ENCODE data around the gene IL2.
A peak's percentile ranks its signal among the peaks of the same experiment; 100 is the strongest.

IL2 gene

DNA sequence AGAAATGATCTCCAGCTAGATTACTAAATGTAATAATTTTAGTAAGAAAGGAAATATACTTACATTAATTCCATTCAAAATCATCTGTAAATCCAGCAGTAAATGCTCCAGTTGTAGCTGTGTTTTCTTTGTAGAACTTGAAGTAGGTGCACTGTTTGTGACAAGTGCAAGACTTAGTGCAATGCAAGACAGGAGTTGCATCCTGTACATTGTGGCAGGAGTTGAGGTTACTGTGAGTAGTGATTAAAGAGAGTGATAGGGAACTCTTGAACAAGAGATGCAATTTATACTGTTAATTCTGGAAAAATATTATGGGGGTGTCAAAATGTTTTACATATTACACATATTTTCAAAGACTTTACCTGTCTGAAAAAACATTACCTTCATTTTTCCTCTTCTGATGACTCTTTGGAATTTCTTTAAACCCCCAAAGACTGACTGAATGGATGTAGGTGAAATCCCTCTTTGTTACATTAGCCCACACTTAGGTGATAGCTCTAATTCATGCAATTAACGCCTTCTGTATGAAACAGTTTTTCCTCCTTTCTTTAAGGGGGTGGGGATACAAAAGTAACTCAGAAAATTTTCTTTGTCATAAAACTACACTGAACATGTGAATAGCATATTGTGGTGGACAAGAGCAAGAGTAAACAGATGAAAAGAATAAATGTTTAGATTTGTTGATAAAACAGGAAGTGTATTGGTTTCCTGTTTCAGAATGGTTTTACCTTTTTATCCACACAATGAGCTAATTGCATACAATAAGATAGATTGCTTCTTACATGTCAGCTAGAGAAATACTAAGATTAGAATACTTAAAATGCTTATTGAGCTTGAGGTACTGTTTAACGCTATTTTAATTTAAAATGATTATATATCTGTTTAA lies at the start of gene IL2:
TSS of gene IL2 (minus strand) at position 495 of the 886 bp plus-strand sequence. CDS start at position 210, 285 bp downstream.
- Mint-ChIP-seq H3K36me3 (no peaks in the 10 kb centered on the region), H3K27me3 (no peaks in the 10 kb centered on the region), H3K4me3 (no peak within 1 kb of the TSS), H3K9me3 (peaks cover 0 to 1% of the 10 kb centered on the region in 2 donors), H3K27ac (no peak within 1 kb of the TSS), H3K4me1 (peaks cover 6 to 16% of the 10 kb centered on the region in 2 donors)
- no peak for ATAC-seq (replicated peaks)
- no peak for DNase-seq

DNA sequence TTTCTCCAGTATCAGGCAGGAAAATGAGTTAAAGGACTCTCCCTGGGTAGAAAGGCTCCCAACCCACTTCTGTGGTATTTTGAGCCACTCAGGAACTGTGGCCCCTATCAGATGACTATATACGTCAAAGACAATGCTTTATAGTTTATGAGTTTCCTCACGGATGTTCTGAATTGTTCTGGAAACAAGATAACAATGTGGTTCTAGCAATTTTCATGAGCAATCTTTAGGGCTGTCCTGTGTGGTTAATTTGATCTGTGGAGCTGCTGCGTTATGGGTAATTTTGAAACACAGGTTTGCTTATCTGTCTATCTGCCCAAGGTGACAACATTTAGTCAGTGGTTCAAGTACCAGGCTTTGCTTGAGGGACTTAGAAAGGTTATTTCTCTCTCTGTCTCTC lies 46.7 kb upstream of the IL2 start:
- no peak for DNase-seq
- no peak for ATAC-seq (replicated peaks)
- Mint-ChIP-seq H3K4me1 (no peaks in the 10 kb centered on the region), H3K27me3 (peaks cover 0 to 5% of the 10 kb centered on the region in 2 donors), H3K36me3 (no peaks in the 10 kb centered on the region), H3K9me3 (no peaks in the 10 kb centered on the region), H3K27ac (no peak overlapping the region), H3K4me3 (no peak overlapping the region)

- no peaks in the 10 kb centered on the region for H3K4me1 Mint-ChIP-seq
- no peak overlapping the region for H3K4me3 Mint-ChIP-seq
- no peak overlapping the region for H3K27ac Mint-ChIP-seq
- H3K9me3 Mint-ChIP-seq = peaks cover 0 to 3% of the 10 kb centered on the region in 2 donors
- H3K36me3 Mint-ChIP-seq = no peaks in the 10 kb centered on the region
- ATAC-seq (replicated peaks) = no peak
- peaks cover 0 to under 1% of the 10 kb centered on the region in 2 donors for H3K27me3 Mint-ChIP-seq
- DNase-seq = no peak
Measured at GRCh38 chr4:122500852-122501501, 44.5 kb upstream of the IL2 start.

DNA sequence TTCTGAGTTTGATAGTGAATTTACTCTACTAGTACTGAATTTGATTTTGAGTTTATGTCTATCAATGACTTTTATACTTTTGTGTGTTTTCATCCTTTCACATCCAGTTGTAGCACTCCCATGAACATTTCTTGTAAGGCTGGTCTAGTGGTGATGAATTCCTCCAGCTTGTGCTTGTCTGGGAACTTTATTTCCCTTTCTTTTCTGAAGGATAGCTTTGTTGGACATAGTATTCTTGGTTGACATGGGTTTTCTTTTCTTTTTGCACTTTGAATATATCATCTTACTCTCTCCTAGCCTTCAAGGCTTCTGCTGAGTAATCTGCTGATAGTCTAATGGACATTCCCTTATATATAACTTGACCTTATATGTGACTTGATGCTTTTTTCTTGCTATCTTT lies 32.5 kb upstream of the IL2 start:
- ATAC-seq (replicated peaks) (no peak), DNase-seq (no peak)
- Mint-ChIP-seq H3K27ac (no peak overlapping the region), H3K4me3 (no peak overlapping the region), H3K4me1 (no peaks in the 10 kb centered on the region), H3K27me3 (no peaks in the 10 kb centered on the region), H3K36me3 (no peaks in the 10 kb centered on the region), H3K9me3 (peaks cover 10 to 29% of the 10 kb centered on the region in 2 donors)

GRCh38 chr4:122483481-122483880 lies 27.0 kb upstream of the IL2 start:
- H3K27ac Mint-ChIP-seq = no peak overlapping the region
- H3K9me3 Mint-ChIP-seq = peaks cover 6 to 14% of the 10 kb centered on the region in 2 donors
- H3K4me3 Mint-ChIP-seq = no peak overlapping the region
- DNase-seq (no peak), ATAC-seq (replicated peaks) (no peak)
- H3K27me3 Mint-ChIP-seq = peaks cover 0 to 5% of the 10 kb centered on the region in 2 donors
- no peaks in the 10 kb centered on the region for H3K36me3 Mint-ChIP-seq
- H3K4me1 Mint-ChIP-seq = no peaks in the 10 kb centered on the region

GRCh38 chr4:122481766-122482405 lies 25.4 kb upstream of the IL2 start:
- peaks cover 4 to 6% of the 10 kb centered on the region in 2 donors for H3K9me3 Mint-ChIP-seq
- no peak overlapping the region for H3K4me3 Mint-ChIP-seq
- H3K27me3 Mint-ChIP-seq = peaks cover 0 to 5% of the 10 kb centered on the region in 2 donors
- no peak overlapping the region for H3K27ac Mint-ChIP-seq
- H3K4me1 Mint-ChIP-seq = no peaks in the 10 kb centered on the region
- ATAC-seq (replicated peaks) (no peak), DNase-seq (no peak)
- no peaks in the 10 kb centered on the region for H3K36me3 Mint-ChIP-seq

DNA sequence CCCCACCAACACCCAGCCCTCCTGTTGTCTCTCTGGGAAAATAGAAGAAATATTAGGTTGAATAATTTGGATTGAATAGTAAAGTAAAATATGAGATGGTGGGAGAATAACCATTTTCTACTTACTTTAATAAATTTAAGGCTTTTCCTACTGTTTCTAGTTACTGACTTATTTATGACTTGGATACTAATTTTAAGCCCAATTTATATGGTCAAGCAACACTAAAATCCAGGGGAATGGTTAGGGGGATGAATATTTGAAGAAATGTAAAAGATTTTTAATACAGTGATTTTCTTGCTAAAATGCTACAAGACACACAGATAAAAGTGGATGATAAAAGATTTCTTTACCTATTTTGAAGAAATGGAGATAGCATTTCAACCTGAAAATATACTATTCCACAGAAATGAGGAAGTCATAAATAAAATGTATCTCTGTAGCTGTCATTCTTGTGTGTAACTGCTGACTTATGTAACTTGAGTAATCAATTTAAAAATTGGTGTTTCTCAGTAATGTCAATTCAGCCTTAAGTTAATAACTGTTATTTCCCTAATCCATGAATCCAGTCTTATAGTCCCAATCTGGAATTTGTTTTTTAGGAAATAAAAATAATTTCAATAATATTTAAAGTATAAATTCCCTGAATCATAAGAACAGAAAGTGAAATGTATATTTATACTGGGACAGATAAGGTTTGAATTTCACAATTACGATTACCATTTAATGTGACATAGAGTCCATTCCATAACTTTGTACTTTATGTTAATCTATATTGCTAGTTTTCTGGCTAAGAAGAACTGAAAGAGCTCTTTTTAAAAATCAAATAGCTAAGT lies 24.3 kb upstream of the IL2 start:
- Mint-ChIP-seq H3K27me3 (peaks cover 0 to 5% of the 10 kb centered on the region in 2 donors), H3K27ac (no peak overlapping the region), H3K36me3 (no peaks in the 10 kb centered on the region), H3K9me3 (peaks cover 1 to 5% of the 10 kb centered on the region in 2 donors), H3K4me3 (no peak overlapping the region), H3K4me1 (no peaks in the 10 kb centered on the region)
- ATAC-seq (replicated peaks) (no peak), DNase-seq (no peak)

- DNase-seq (no peak), ATAC-seq (replicated peaks) (no peak)
- H3K36me3 Mint-ChIP-seq = no peaks in the 10 kb centered on the region
- no peak overlapping the region for H3K4me3 Mint-ChIP-seq
- peaks cover 1 to 8% of the 10 kb centered on the region in 2 donors for H3K9me3 Mint-ChIP-seq
- H3K27ac Mint-ChIP-seq = no peak overlapping the region
- peaks cover 0 to 5% of the 10 kb centered on the region in 2 donors for H3K27me3 Mint-ChIP-seq
- H3K4me1 Mint-ChIP-seq = no peaks in the 10 kb centered on the region
Measured at GRCh38 chr4:122479935-122480416, 23.5 kb upstream of the IL2 start.

DNA sequence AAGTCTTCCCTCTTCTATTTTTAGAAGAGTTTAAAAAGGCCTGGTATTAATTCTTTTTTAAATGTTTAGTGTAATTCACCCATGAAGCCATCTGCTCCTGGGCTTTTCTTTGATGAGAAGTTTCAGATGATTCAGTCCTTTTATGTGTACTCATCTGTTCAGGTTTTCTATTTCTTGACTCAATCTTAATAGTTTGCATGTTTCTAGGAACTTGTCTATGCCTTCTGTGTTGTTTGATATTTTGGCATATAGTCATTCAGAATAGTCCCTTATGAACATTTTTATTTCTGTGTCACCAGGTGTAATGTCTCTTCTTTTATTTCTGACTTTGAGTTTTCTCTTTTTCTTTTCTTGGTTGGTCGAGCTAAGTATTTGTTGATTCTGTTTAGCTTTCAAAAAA lies 20.2 kb upstream of the IL2 start:
- no peak overlapping the region for H3K27ac Mint-ChIP-seq
- H3K9me3 Mint-ChIP-seq = peaks cover 6 to 12% of the 10 kb centered on the region in 2 donors
- ATAC-seq (replicated peaks) = no peak
- H3K4me3 Mint-ChIP-seq = no peak overlapping the region
- no peak for DNase-seq
- H3K27me3 Mint-ChIP-seq = no peaks in the 10 kb centered on the region
- no peaks in the 10 kb centered on the region for H3K4me1 Mint-ChIP-seq
- no peaks in the 10 kb centered on the region for H3K36me3 Mint-ChIP-seq

GRCh38 chr4:122476126-122476525 lies 19.6 kb upstream of the IL2 start:
- Mint-ChIP-seq H3K9me3 (peaks cover 8 to 12% of the 10 kb centered on the region in 2 donors), H3K4me1 (no peaks in the 10 kb centered on the region), H3K27me3 (no peaks in the 10 kb centered on the region), H3K4me3 (no peak overlapping the region), H3K36me3 (no peaks in the 10 kb centered on the region), H3K27ac (no peak overlapping the region)
- ATAC-seq (replicated peaks) = no peak
- no peak for DNase-seq

GRCh38 chr4:122475233-122475632 lies 18.7 kb upstream of the IL2 start:
- Mint-ChIP-seq H3K4me3 (no peak overlapping the region), H3K9me3 (peaks cover 8 to 12% of the 10 kb centered on the region in 2 donors), H3K36me3 (no peaks in the 10 kb centered on the region), H3K27ac (no peak overlapping the region), H3K27me3 (no peaks in the 10 kb centered on the region), H3K4me1 (no peaks in the 10 kb centered on the region)
- ATAC-seq (replicated peaks) = no peak
- no peak for DNase-seq

GRCh38 chr4:122469457-122469856 lies 12.9 kb upstream of the IL2 start:
- DNase-seq = no peak
- Mint-ChIP-seq H3K36me3 (no peaks in the 10 kb centered on the region), H3K4me1 (no peaks in the 10 kb centered on the region), H3K9me3 (peaks cover 6 to 7% of the 10 kb centered on the region in 2 donors), H3K27me3 (peaks cover 0 to 2% of the 10 kb centered on the region in 2 donors), H3K27ac (no peak overlapping the region), H3K4me3 (no peak overlapping the region)
- ATAC-seq (replicated peaks) = no peak

GRCh38 chr4:122458625-122459024 lies 2.1 kb upstream of the IL2 start:
- Mint-ChIP-seq H3K27ac (no peak overlapping the region), H3K9me3 (peaks cover 0 to 3% of the 10 kb centered on the region in 2 donors), H3K27me3 (no peaks in the 10 kb centered on the region), H3K36me3 (no peaks in the 10 kb centered on the region), H3K4me1 (peaks cover 4 to 16% of the 10 kb centered on the region in 2 donors), H3K4me3 (peak overlapping the region; percentile 36 to 58)
- DNase-seq (no peak), ATAC-seq (replicated peaks) (peak; percentile 73 to 91)

Data from stimulated activated naive B cell treated with anti-CD40 and anti-IgM and Interleukin-4, amounts not matched to agents 10 μg/mL and 1 μg/mL and 100 μg/mL, for 72 hours (primary cell).